HepG2 (cell line): Measurements from ENCODE around the gene RNF13. TPM values are rescaled to one million over a fixed set of nuclear protein-coding genes. Genes with fewer than 3 reads are reported as not detected.

Experiments
- ATAC-seq: fragments of 200-7000 bp; cut with Tn5 transposase; 3 replicates; pipeline ENCODE4 v1.9.1; 2020; ENCODE audit warnings: mild to moderate bottlenecking, moderate library complexity
- BruUV-seq: library from RNA; stranded (reverse); fragments of 400-500 nt; replicated peaks from 2 replicates; lab custom pipeline; 2021; lab: Mats Ljungman, UMichigan
- CTCF ChIA-PET: fragments of 300-600 bp; formaldehyde crosslinking; extraction: SDS; loops from one replicate; lab custom pipeline; 2021; ENCODE audit warnings: low total read pairs, inconsistent platforms, low intra/inter-chr PET ratio; lab: Yijun Ruan, JAX
- POLR2A ChIA-PET: fragments of 350-600 bp; sonication (Branson Sonifier 250); formaldehyde crosslinking; loops from one replicate; lab custom pipeline; 2020; ENCODE audit warnings: antibody characterized with exemption, inconsistent platforms; lab: Yijun Ruan, JAX
- DNase-seq: peaks from one replicate; pipeline ENCODE4 v3.0.0-alpha.2; 2015; ENCODE audit warnings: low spot score
- FAIRE-seq: peaks from 3 replicates; lab custom pipeline; 2011; peaks lifted over from hg19 to GRCh38; lab: Jason Lieb, UNC
- H2AFZ ChIP-seq: one replicate; pipeline ENCODE4 v1.6.1; 2011; ENCODE audit warnings: low read length, inconsistent platforms
- H3K27ac ChIP-seq: fragments of 300-600 bp; 3 replicates; pipeline ENCODE4 v1.8.0; 2011; ENCODE audit warnings: mixed run types, mild to moderate bottlenecking, mixed read lengths, low read length, inconsistent platforms; ENCODE audit not compliant: insufficient read depth; ENCODE audit errors: extremely low read length
- H3K27me3 ChIP-seq, 2 experiments: fragments of 200-600 bp in 1 of 2; 2 replicates in 1 of 2; 3 replicates in 1 of 2; pipeline versions ENCODE4 v1.6.0 to v1.8.0; 2011; ENCODE audit warnings: low read length in 2 of 2, mild to moderate bottlenecking in 2 of 2, moderate library complexity in 2 of 2, inconsistent platforms in 1 of 2; ENCODE audit not compliant: insufficient read depth in 2 of 2, control insufficient read depth in 1 of 2
- H3K36me3 ChIP-seq, 2 experiments: fragments of 200-600 bp in 1 of 2; replicated peaks in 1 of 2; 2 replicates in 1 of 2; 3 replicates in 1 of 2; pipeline versions ENCODE4 v1.5.1 to v1.8.0; 2011; ENCODE audit warnings: low read length in 2 of 2, inconsistent platforms in 1 of 2; ENCODE audit not compliant: insufficient read depth in 2 of 2, control insufficient read depth in 1 of 2
- H3K4me1 ChIP-seq: 2 replicates; pipeline ENCODE4 v1.5.1; 2012; ENCODE audit warnings: low read length, inconsistent platforms; ENCODE audit not compliant: insufficient read depth
- H3K4me2 ChIP-seq: 2 replicates; pipeline ENCODE4 v1.6.0; 2011; ENCODE audit warnings: low read depth, low read length, inconsistent platforms
- H3K4me3 ChIP-seq, 3 experiments: fragments of 200-600 bp in 1 of 3; sonication (generic), shearing (Covaris generic) in 1 of 3; replicated peaks in 1 of 3; 2 replicates each; pipeline ENCODE4 v1.5.1; 2011 to 2016; ENCODE audit warnings: low read length in 3 of 3, inconsistent platforms in 2 of 3, low read depth in 2 of 3, mild to moderate bottlenecking in 2 of 3, control low read depth in 1 of 3, mixed read lengths in 1 of 3; ENCODE audit not compliant: insufficient read depth in 1 of 3
- H3K79me2 ChIP-seq: one replicate; pipeline ENCODE4 v1.6.1; 2011; ENCODE audit warnings: low read length, inconsistent platforms; ENCODE audit not compliant: insufficient read depth
- H3K9ac ChIP-seq: 2 replicates; pipeline ENCODE4 v1.6.0; 2011; ENCODE audit warnings: mild to moderate bottlenecking, low read depth, low read length, inconsistent platforms; ENCODE audit not compliant: insufficient read depth
- H3K9me3 ChIP-seq: 2 replicates; pipeline ENCODE4 v1.5.1; 2012; ENCODE audit warnings: mild to moderate bottlenecking, low read length
- H4K20me1 ChIP-seq: 2 replicates; pipeline ENCODE4 v1.6.0; 2011; ENCODE audit warnings: inconsistent platforms, mild to moderate bottlenecking, low read length, moderate library complexity; ENCODE audit not compliant: insufficient read depth
- ZBTB42 ChIP-seq: sonication (generic); formaldehyde crosslinking; IDR thresholded peaks from 2 replicates; pipeline ENCODE4 v1.5.0; 2020; ENCODE audit warnings: mild to moderate bottlenecking, missing genetic modification reagents
- ZFP41 ChIP-seq: sonication (generic); formaldehyde crosslinking; IDR thresholded peaks from 2 replicates; pipeline ENCODE4 v1.4.0; 2020; ENCODE audit warnings: mild to moderate bottlenecking, missing genetic modification reagents, borderline replicate concordance
- ZNF550 ChIP-seq: sonication (generic); formaldehyde crosslinking; IDR thresholded peaks from 2 replicates; pipeline ENCODE4 v1.4.0; 2020; ENCODE audit warnings: mild to moderate bottlenecking, missing genetic modification reagents, borderline replicate concordance
- ZNF703 ChIP-seq: sonication (generic); formaldehyde crosslinking; IDR thresholded peaks from 2 replicates; pipeline ENCODE4 v1.5.1; 2020; ENCODE audit warnings: missing genetic modification reagents, mild to moderate bottlenecking, moderate library complexity, borderline replicate concordance
- WGBS: methylation state at CpG from one replicate; pipeline ENCODE4 v1.1.6; 2017; ENCODE audit warnings: low lambda C conversion rate; 5-methylcytosine and 5-hydroxymethylcytosine counted together
- in situ Hi-C: cut with HindIII; loops from 2 replicates; pipeline ENCODE4 v1.10.0; 2017; ENCODE audit warnings: low pct_unique_long_range_greater_than_20kb; ENCODE audit not compliant: extremely low pct_ligation_motif_present
- intact Hi-C: fragments of 100-400 bp; cut with micrococcal nuclease; formaldehyde crosslinking; loops from one replicate; pipeline ENCODE4 v1.10.0; 2022; ENCODE audit not compliant: unreplicated experiment
- polyA plus RNA-seq, 8 experiments: library from polyadenylated mRNA; depleted of rRNA in 3 of 8; stranded (reverse) in 7 of 8; unstranded in 1 of 8; fragments of >200 nt; fragmentation: Illumina TruSeq in 4 of 8; extraction: Trizol in 4 of 8; gene quantifications; 2 replicates each; pipeline versions ENCODE4 v1.2.1 to v1.2.3, GENCODE V29; 2011 to 2016; ENCODE audit warnings: low read depth in 4 of 8, missing spikeins in 1 of 8, mixed read lengths in 1 of 8; ENCODE audit not compliant: insufficient read depth in 1 of 8
- total RNA-seq, 5 experiments: library from RNA; depleted of rRNA; stranded (reverse); fragments of >200 nt; fragmentation: Illumina TruSeq; extraction: Trizol; gene quantifications; 2 replicates each; pipeline ENCODE4 v1.2.3, GENCODE V29; 2016; ENCODE audit warnings: low read depth in 1 of 5

Gene RNF13
- total and polyA plus RNA-seq, 2 of the 13 experiments (the other 11 are each of a cell fraction or from before 2014, with no cell fraction given): 39.8 to 46.0 TPM

GRCh38 chr3:149800693-149801092 is 12.3 kb upstream of the RNF13 start:
- CTCF ChIA-PET: no interaction called here
- no peak for ATAC-seq
- in situ Hi-C loops (no loop called here), intact Hi-C loops (no loop called here)
- no peaks in the 10 kb centered on the region for H3K79me2 ChIP-seq
- DNase-seq: no peak
- no peaks in the 10 kb centered on the region for H4K20me1 ChIP-seq
- POLR2A ChIA-PET: no interaction called here
- no peak for FAIRE-seq
- H3K9ac ChIP-seq: no peak overlapping the region
- BruUV-seq: no TSS peak
- H3K4me3 ChIP-seq: no peak overlapping the region
- 83% methylated on average over 8 of the region's 8 CpGs for WGBS
- H3K36me3 ChIP-seq: no peaks in the 10 kb centered on the region
- no peaks in the 10 kb centered on the region for H3K4me1 ChIP-seq
- H3K4me2 ChIP-seq: no peak overlapping the region
- H2AFZ ChIP-seq: no peak overlapping the region
- no peaks in the 10 kb centered on the region for H3K27me3 ChIP-seq
- H3K9me3 ChIP-seq: no peaks in the 10 kb centered on the region
- no peak overlapping the region for H3K27ac ChIP-seq
- TF ChIP-seq ZNF703 (CRISPR knock-in tag) (no peak), ZNF550 (no peak), ZBTB42 (CRISPR knock-in tag) (no peak)
- TF ChIP-seq, all 625 proteins: peak for 0

DNA sequence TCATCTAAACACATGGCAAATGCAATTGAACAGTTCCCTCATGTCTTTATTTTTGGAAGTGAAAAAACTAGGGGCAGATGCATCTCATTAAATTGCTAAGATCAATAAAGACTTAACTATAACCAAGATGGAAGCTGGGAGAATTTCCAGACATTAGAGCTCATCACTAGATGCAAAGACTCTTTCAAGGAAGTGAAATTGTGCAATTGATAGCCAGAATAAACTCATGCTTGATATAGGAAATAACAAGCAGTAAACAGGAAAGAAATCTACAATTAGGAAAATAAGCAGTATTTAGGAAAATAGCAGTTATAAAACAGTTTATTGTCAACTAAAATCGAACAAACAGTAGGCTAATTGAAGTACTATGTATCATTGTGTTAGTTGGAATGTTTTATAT is 11.8 kb upstream of the RNF13 start:
- no peak for TF ChIP-seq ZFP41 (CRISPR knock-in tag)
- ATAC-seq (no peak), DNase-seq (no peak), FAIRE-seq (no peak)
- intact Hi-C loops: no loop called here
- no peak overlapping the region for H3K9ac ChIP-seq
- ChIA-PET CTCF (no interaction called here), POLR2A (no interaction called here)
- H3K27ac ChIP-seq: no peak overlapping the region
- no peaks in the 10 kb centered on the region for H4K20me1 ChIP-seq
- in situ Hi-C loops: no loop called here
- no peak overlapping the region for H3K4me2 ChIP-seq
- H3K9me3 ChIP-seq: no peaks in the 10 kb centered on the region
- BruUV-seq: no TSS peak
- 6% methylated on average over 1 of the region's 1 CpG for WGBS
- H3K79me2 ChIP-seq: no peaks in the 10 kb centered on the region
- H3K27me3 ChIP-seq: no peaks in the 10 kb centered on the region
- no peak overlapping the region for H3K4me3 ChIP-seq
- H3K36me3 ChIP-seq: no peaks in the 10 kb centered on the region
- H3K4me1 ChIP-seq: no peaks in the 10 kb centered on the region
- H2AFZ ChIP-seq: no peak overlapping the region
